ENCODE results near the gene RARA.

The RARA gene

GRCh38 chr17:40326832-40327199, 17.8 kb downstream of the RARA start:
- Histone ChIP-seq H3K9me3 (ENCODE audit: insufficient read depth, low read depth, low read length) (no peaks in the 10 kb centered on the region), H3K4me1 (ENCODE audit: insufficient read depth, low read length, poor library complexity, severe bottlenecking) (peaks cover 75% of the 10 kb centered on the region), H3K9me2 (replicated peaks; ENCODE audit: low read depth, low read length) (no peaks in the 10 kb centered on the region), H3K27me3 (ENCODE audit: insufficient read depth, low read length, poor library complexity, severe bottlenecking) (no peaks in the 10 kb centered on the region), H3K4me3 (ENCODE audit: low read length, poor library complexity, severe bottlenecking) (peak overlapping the region; percentile 39), H3K36me3 (ENCODE audit: insufficient read depth, low read length) (peaks cover 10% of the 10 kb centered on the region; the same call in 1 of the 2 replicates), H4K20me1 (ENCODE audit: insufficient read depth, low read length, poor library complexity, severe bottlenecking) (peaks cover 48% of the 10 kb centered on the region), H3K9ac (ENCODE audit: low read depth, low read length, poor library complexity, severe bottlenecking) (peak overlapping the region; percentile 51), H3K79me2 (ENCODE audit: insufficient read depth, low read length) (peaks cover 90% of the 10 kb centered on the region), H3F3A (ENCODE audit: low read depth) (no peaks in the 10 kb centered on the region), H3K4me2 (ENCODE audit: low read depth, low read length, poor library complexity, severe bottlenecking) (peak overlapping the region; percentile 64), H2AFZ (ENCODE audit: low read length) (no peak overlapping the region)
- TF ChIP-seq EZH2phosphoT487 (IDR thresholded peaks at IDR 0.05; ENCODE audit: borderline replicate concordance) (no peak), CTCF (conservative IDR thresholded peaks at IDR 0.05; ENCODE audit: low read length) (no peak)

- Histone ChIP-seq H3K4me1 (ENCODE audit: insufficient read depth, low read length, poor library complexity, severe bottlenecking) (peaks cover 76% of the 10 kb centered on the region), H3F3A (ENCODE audit: low read depth) (no peaks in the 10 kb centered on the region), H3K9me2 (replicated peaks; ENCODE audit: low read depth, low read length) (no peaks in the 10 kb centered on the region), H3K9me3 (ENCODE audit: insufficient read depth, low read depth, low read length) (no peaks in the 10 kb centered on the region), H3K4me3 (ENCODE audit: low read length, poor library complexity, severe bottlenecking) (no peak overlapping the region), H3K36me3 (ENCODE audit: insufficient read depth, low read length) (peaks cover 14% of the 10 kb centered on the region; the same call in 1 of the 2 replicates), H3K9ac (ENCODE audit: low read depth, low read length, poor library complexity, severe bottlenecking) (peak overlapping the region; percentile 51), H3K4me2 (ENCODE audit: low read depth, low read length, poor library complexity, severe bottlenecking) (peak overlapping the region; percentile 64), H3K27me3 (ENCODE audit: insufficient read depth, low read length, poor library complexity, severe bottlenecking) (no peaks in the 10 kb centered on the region), H4K20me1 (ENCODE audit: insufficient read depth, low read length, poor library complexity, severe bottlenecking) (peaks cover 48% of the 10 kb centered on the region), H3K79me2 (ENCODE audit: insufficient read depth, low read length) (peaks cover 90% of the 10 kb centered on the region), H2AFZ (ENCODE audit: low read length) (no peak overlapping the region)
- no peak for TF ChIP-seq CTCF (conservative IDR thresholded peaks at IDR 0.05; ENCODE audit: low read length)
- TF ChIP-seq EZH2phosphoT487 (IDR thresholded peaks at IDR 0.05; ENCODE audit: borderline replicate concordance): no peak
Measured at GRCh38 chr17:40327244-40327729, 18.3 kb downstream of the RARA start.

GRCh38 chr17:40327735-40328385, 18.9 kb downstream of the RARA start:
- no peak for TF ChIP-seq EZH2phosphoT487 (IDR thresholded peaks at IDR 0.05; ENCODE audit: borderline replicate concordance)
- TF ChIP-seq CTCF (conservative IDR thresholded peaks at IDR 0.05; ENCODE audit: low read length): no peak
- peaks cover 18% of the 10 kb centered on the region; the same call in 1 of the 2 replicates for H3K36me3 ChIP-seq (ENCODE audit: insufficient read depth, low read length)
- no peaks in the 10 kb centered on the region for H3K9me2 ChIP-seq (replicated peaks; ENCODE audit: low read depth, low read length)
- H2AFZ ChIP-seq (ENCODE audit: low read length): no peak overlapping the region
- peak overlapping the region; percentile 51 for H3K9ac ChIP-seq (ENCODE audit: low read depth, low read length, poor library complexity, severe bottlenecking)
- H3K79me2 ChIP-seq (ENCODE audit: insufficient read depth, low read length): peaks cover 91% of the 10 kb centered on the region
- H3K4me1 ChIP-seq (ENCODE audit: insufficient read depth, low read length, poor library complexity, severe bottlenecking): peaks cover 79% of the 10 kb centered on the region
- peaks cover 48% of the 10 kb centered on the region for H4K20me1 ChIP-seq (ENCODE audit: insufficient read depth, low read length, poor library complexity, severe bottlenecking)
- no peaks in the 10 kb centered on the region for H3F3A ChIP-seq (ENCODE audit: low read depth)
- no peak overlapping the region for H3K4me3 ChIP-seq (ENCODE audit: low read length, poor library complexity, severe bottlenecking)
- no peaks in the 10 kb centered on the region for H3K27me3 ChIP-seq (ENCODE audit: insufficient read depth, low read length, poor library complexity, severe bottlenecking)
- no peaks in the 10 kb centered on the region for H3K9me3 ChIP-seq (ENCODE audit: insufficient read depth, low read depth, low read length)
- peak overlapping the region; percentile 64 for H3K4me2 ChIP-seq (ENCODE audit: low read depth, low read length, poor library complexity, severe bottlenecking)
